HCT116 (cell line): ENCODE results near the gene SPTBN4. TPM values are rescaled to one million over a fixed set of nuclear protein-coding genes. Genes with fewer than 3 reads are reported as not detected.

Experiments used
- ATAC-seq: fragments of 200-7000 bp; cut with Tn5 transposase; 2 replicates; pipeline ENCODE4 v1.9.1; 2020; ENCODE audit warnings: mild to moderate bottlenecking, moderate library complexity
- BruUV-seq: library from RNA; stranded (reverse); fragments of 400-500 nt; replicated peaks from 2 replicates; lab custom pipeline; 2021; lab: Mats Ljungman, UMichigan
- CTCF ChIA-PET: fragments of 300-600 bp; sonication (Branson Sonifier 250); formaldehyde crosslinking; loops from one replicate; lab custom pipeline; 2021; ENCODE audit warnings: antibody characterized with exemption; lab: Charles Lee
- POLR2A ChIA-PET: fragments of 300-600, 350-600 bp; sonication (Branson Sonifier 250); formaldehyde crosslinking; loops from one replicate; lab custom pipeline; 2021; ENCODE audit warnings: antibody characterized with exemption; lab: Charles Lee
- RAD21 ChIA-PET, 2 experiments: fragments of 300-600 bp; sonication (Branson Sonifier 250); formaldehyde crosslinking; loops; one replicate each; lab custom pipeline; 2023; ENCODE audit warnings: low total read pairs in 2 of 2; ENCODE audit not compliant: uncharacterized antibody in 2 of 2, unreplicated experiment in 2 of 2, low non-redundant PET in 1 of 2; lab: Charles Lee
- DNase-seq: peaks from one replicate; pipeline ENCODE4 v3.0.0-alpha.2; 2010; ENCODE audit warnings: low read depth, low spot score
- H2AFZ ChIP-seq: fragments of 200-600 bp; shearing (Covaris generic), sonication (generic); 2 replicates; pipeline ENCODE4 v1.6.1; 2017; ENCODE audit warnings: low read depth, mixed run types, mixed read lengths, antibody characterized with exemption, low read length; ENCODE audit not compliant: poor library complexity, severe bottlenecking
- H3K27ac ChIP-seq: 2 replicates; pipeline ENCODE4 v1.5.1; 2012; ENCODE audit warnings: low read depth, low read length
- H3K27me3 ChIP-seq: fragments of 200-600 bp; sonication (generic); 2 replicates; pipeline ENCODE4 v1.6.1; 2016; ENCODE audit warnings: mixed run types, low read length, mixed read lengths; ENCODE audit not compliant: insufficient read depth
- H3K36me3 ChIP-seq, 2 experiments: fragments of 200-500 bp in 1 of 2; fragments of 200-600 bp in 1 of 2; sonication (Bioruptor generic) in 1 of 2; sonication (generic) in 1 of 2; 2 replicates each; pipeline versions ENCODE4 v1.5.1 to v1.6.1; 2014 to 2016; ENCODE audit warnings: low read length in 2 of 2, inconsistent platforms in 1 of 2, mixed read lengths in 1 of 2, mixed run types in 1 of 2; ENCODE audit not compliant: insufficient read depth in 2 of 2, control insufficient read depth in 1 of 2
- H3K4me1 ChIP-seq, 2 experiments: fragments of 200-600 bp in 1 of 2; sonication (generic) in 1 of 2; 2 replicates each; pipeline versions ENCODE4 v1.5.1 to v1.6.1; 2012 to 2017; ENCODE audit warnings: low read length in 2 of 2, inconsistent platforms in 1 of 2, mild to moderate bottlenecking in 1 of 2, mixed read lengths in 1 of 2, mixed run types in 1 of 2, moderate library complexity in 1 of 2; ENCODE audit not compliant: insufficient read depth in 2 of 2, control insufficient read depth in 1 of 2
- H3K4me2 ChIP-seq: fragments of 200-600 bp; sonication (generic); 2 replicates; pipeline ENCODE4 v1.6.1; 2017; ENCODE audit warnings: mixed run types, low read length, mixed read lengths
- H3K4me3 ChIP-seq, 2 experiments: fragments of 200-600 bp in 1 of 2; sonication (generic) in 1 of 2; replicated peaks in 1 of 2; 2 replicates each; pipeline ENCODE4 v1.5.1; 2011 to 2016; ENCODE audit warnings: low read length in 2 of 2, control low read depth in 1 of 2, low read depth in 1 of 2, mild to moderate bottlenecking in 1 of 2, mixed read lengths in 1 of 2, mixed run types in 1 of 2
- H3K79me2 ChIP-seq: fragments of 200-600 bp; sonication (generic); 2 replicates; pipeline ENCODE4 v1.6.1; 2017; ENCODE audit warnings: mild to moderate bottlenecking, mixed run types, low read length, moderate library complexity, mixed read lengths; ENCODE audit not compliant: insufficient read depth
- H3K9ac ChIP-seq: fragments of 200-600 bp; sonication (generic); 2 replicates; pipeline ENCODE4 v1.6.1; 2016; ENCODE audit warnings: low read length, mixed read lengths
- H3K9me2 ChIP-seq: fragments of 200-600 bp; sonication (generic), shearing (Covaris generic); 2 replicates; pipeline ENCODE4 v1.6.1; 2017; ENCODE audit warnings: mixed run types, mild to moderate bottlenecking, moderate library complexity; ENCODE audit not compliant: insufficient read depth
- H3K9me3 ChIP-seq, 2 experiments: fragments of 200-500 bp in 1 of 2; fragments of 200-600 bp in 1 of 2; sonication (Bioruptor generic) in 1 of 2; sonication (generic) in 1 of 2; 2 replicates each; pipeline ENCODE4 v1.6.1; 2014 to 2017; ENCODE audit warnings: low read length in 2 of 2, mixed read lengths in 2 of 2, inconsistent platforms in 1 of 2, low read depth in 1 of 2, mild to moderate bottlenecking in 1 of 2, mixed run types in 1 of 2, moderate library complexity in 1 of 2; ENCODE audit not compliant: control insufficient read depth in 1 of 2, insufficient read depth in 1 of 2
- H4K20me1 ChIP-seq: fragments of 200-600 bp; sonication (generic), shearing (Covaris generic); 2 replicates; pipeline ENCODE4 v1.6.1; 2017; ENCODE audit warnings: mixed run types, mild to moderate bottlenecking, moderate library complexity; ENCODE audit not compliant: insufficient read depth
- ATF3 ChIP-seq: IDR thresholded peaks from 2 replicates; pipeline ENCODE4 v1.6.1; 2012
- CBX3 ChIP-seq: IDR thresholded peaks from 2 replicates; pipeline ENCODE4 v1.6.1; 2012; ENCODE audit warnings: low read depth
- CEBPB ChIP-seq: IDR thresholded peaks from 2 replicates; pipeline ENCODE4 v1.6.1; 2012; ENCODE audit warnings: low read depth
- CTCF ChIP-seq, 3 experiments: fragments of 200-600 bp in 1 of 3; sonication (generic) in 1 of 3; IDR thresholded peaks in 2 of 3; conservative IDR thresholded peaks in 1 of 3; 2 replicates each; pipeline ENCODE4 v1.5.1; 2012 to 2017; ENCODE audit warnings: low read depth in 2 of 3, low read length in 2 of 3, antibody characterized with exemption in 1 of 3, borderline replicate concordance in 1 of 3, control low read depth in 1 of 3, mild to moderate bottlenecking in 1 of 3, mixed read lengths in 1 of 3, mixed run types in 1 of 3, moderate library complexity in 1 of 3; ENCODE audit not compliant: insufficient read depth in 1 of 3
- EGR1 ChIP-seq: IDR thresholded peaks from 2 replicates; pipeline ENCODE4 v1.6.1; 2012; ENCODE audit warnings: low read depth
- EZH2 ChIP-seq: fragments of 200-600 bp; sonication (generic); IDR thresholded peaks from 2 replicates; pipeline ENCODE4 v1.6.1; 2017; ENCODE audit warnings: antibody characterized with exemption, mixed run types
- FOSL1 ChIP-seq: IDR thresholded peaks from 2 replicates; pipeline ENCODE4 v1.6.1; 2012; ENCODE audit warnings: low read depth
- JUND ChIP-seq: IDR thresholded peaks from 2 replicates; pipeline ENCODE4 v1.6.1; 2012
- POLR2A ChIP-seq: IDR thresholded peaks from 2 replicates; pipeline ENCODE4 v1.7.0; 2011; ENCODE audit warnings: borderline replicate concordance; ENCODE audit not compliant: insufficient read depth, insufficient read length; ENCODE audit errors: extremely low read depth
- POLR2AphosphoS5 ChIP-seq: IDR thresholded peaks from 2 replicates; pipeline ENCODE4 v1.6.1; 2011; ENCODE audit warnings: mild to moderate bottlenecking, low read depth, low read length, moderate library complexity
- TCF7L2 ChIP-seq: IDR thresholded peaks from 2 replicates; pipeline ENCODE4 v1.7.0; 2011; ENCODE audit warnings: borderline replicate concordance, inconsistent platforms; ENCODE audit not compliant: insufficient read depth, insufficient read length; ENCODE audit errors: extremely low read depth
- ZBTB33 ChIP-seq: IDR thresholded peaks from 2 replicates; pipeline ENCODE4 v1.6.1; 2011; ENCODE audit warnings: mild to moderate bottlenecking, low read length, moderate library complexity; ENCODE audit not compliant: insufficient replicate concordance; ENCODE audit errors: extremely low read depth
- ZNF274 ChIP-seq: fragments of 200-500 bp; sonication (Bioruptor generic); IDR thresholded peaks from 2 replicates; pipeline ENCODE4 v1.6.1; 2014; ENCODE audit warnings: mild to moderate bottlenecking, low read depth, low read length, inconsistent platforms
- intact Hi-C: fragments of 100-400 bp; cut with micrococcal nuclease; formaldehyde crosslinking; loops from 2 replicates; pipeline ENCODE4 v1.10.0; 2022
- total RNA-seq: library from RNA; stranded (reverse); gene quantifications from one replicate; pipeline ENCODE4 v1.2.1, GENCODE V29; 2021; ENCODE audit not compliant: unreplicated experiment

The SPTBN4 gene
- total RNA-seq, 1 experiment from 2014 or later, result 4.6 TPM

GRCh38 chr19:40611900-40612698, 145.3 kb downstream of the SPTBN4 start:
- Histone ChIP-seq H3K9me2 (no peaks in the 10 kb centered on the region), H3K4me3 (no peak overlapping the region), H3K36me3 (peaks cover 3 to 20% of the 10 kb centered on the region in 2 experiments; a peak in 2 of 4 replicates), H3K27ac (peak overlapping the region; percentile 99), H2AFZ (no peak overlapping the region), H3K9ac (peak overlapping the region; percentile 92; the same call in 1 of the 2 replicates), H3K9me3 (no peaks in the 10 kb centered on the region), H3K27me3 (no peaks in the 10 kb centered on the region), H3K4me1 (peaks cover 45 to 88% of the 10 kb centered on the region in 2 experiments), H4K20me1 (no peaks in the 10 kb centered on the region), H3K79me2 (peaks cover 8% of the 10 kb centered on the region; the same call in 1 of the 2 replicates), H3K4me2 (peak overlapping the region; percentile 100)
- POLR2A ChIA-PET, result no interaction called here
- no peak for ATAC-seq
- intact Hi-C loops, result loop anchor here (5.0 kb wide), 1 partner anchor 390 kb away; no protein-coding TSS in a partner anchor
- no peak for TF ChIP-seq POLR2A
- no peak for TF ChIP-seq EZH2
- no peak for TF ChIP-seq CTCF (IDR thresholded peaks at IDR 0.05 in 2 of 3, conservative IDR thresholded peaks at IDR 0.05 in 1 of 3; ENCODE audit: borderline replicate concordance in 1 of 3, insufficient read depth in 1 of 3, low read depth in 2 of 3, low read length in 2 of 3)
- no peak for TF ChIP-seq ATF3
- TF ChIP-seq ZNF274, result no peak
- TF ChIP-seq EGR1, result no peak
- no peak; the same call in 1 of the 2 replicates for TF ChIP-seq POLR2AphosphoS5
- no peak for TF ChIP-seq CBX3
- no peak for TF ChIP-seq FOSL1
- TF ChIP-seq CEBPB, result no peak
- no peak for TF ChIP-seq JUND
- no peak for TF ChIP-seq ZBTB33
- no peak for TF ChIP-seq TCF7L2
- CTCF ChIA-PET, result no interaction called here
- no peak for DNase-seq
- RAD21 ChIA-PET, result no interaction called here
- BruUV-seq, result no TSS peak
